Frontal cortex (tissue), 4 donors: ENCODE results near the gene C2orf69. TPM values are rescaled to one million over a fixed set of nuclear protein-coding genes. Genes with fewer than 3 reads are reported as not detected.
"Not testable (repeated sequence)": the region's sequence is repeated elsewhere in the genome, so short reads cannot be mapped to it uniquely, and the experiment has no call there.

Source experiments
- DNase-seq, 2 donors: peaks; one replicate each; pipeline ENCODE4 v3.0.0; 2012; ENCODE audit warnings: low spot score in 2 of 2
- FAIRE-seq: peaks from 2 replicates; lab custom pipeline; 2012; peaks lifted over from hg19 to GRCh38; lab: Jason Lieb, UNC
- total RNA-seq: library from RNA; depleted of rRNA; stranded (reverse); fragments of >200 nt; gene quantifications from one replicate; pipeline ENCODE4 v1.2.3, GENCODE V29; 2014
- donor health status: control.
- donor health status: control.
- donor health status: control.

The C2orf69 gene
- total RNA-seq, 1 donor from 2014 or later, result 35.5 TPM

- not testable (repeated sequence) for DNase-seq, FAIRE-seq
These were observed 1.5 kb downstream of the C2orf69 start for GRCh38 chr2:199912553-199913114.

DNA sequence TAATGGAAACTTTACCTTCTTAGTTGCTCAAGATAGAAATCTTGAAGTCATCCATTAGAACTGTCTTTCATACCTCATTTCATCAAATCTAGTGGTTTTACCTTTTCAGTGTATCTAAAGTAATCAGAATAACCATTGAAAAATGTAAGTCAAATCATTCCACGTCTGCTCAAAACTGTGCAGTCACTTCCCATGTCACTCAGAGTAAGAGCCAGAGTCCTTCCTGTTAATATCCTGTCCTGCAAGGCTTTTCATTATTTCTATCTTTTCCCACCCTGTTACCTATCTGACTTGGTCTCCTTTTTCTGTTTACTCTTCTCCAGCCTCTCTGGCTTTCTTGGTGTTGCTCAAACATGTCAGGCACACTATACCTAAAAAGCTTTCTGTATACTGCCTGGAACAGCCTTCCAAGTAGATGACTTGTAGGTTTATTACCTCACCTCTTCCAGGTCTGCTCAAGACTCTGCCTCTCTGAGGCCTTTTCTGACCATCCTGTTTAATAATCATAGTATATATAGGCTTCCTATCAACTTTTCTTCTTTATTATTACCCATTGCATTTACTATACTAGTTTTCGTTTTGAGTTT is 3.4 kb downstream of the C2orf69 start:
- FAIRE-seq (no peak), DNase-seq (no peak)

DNA sequence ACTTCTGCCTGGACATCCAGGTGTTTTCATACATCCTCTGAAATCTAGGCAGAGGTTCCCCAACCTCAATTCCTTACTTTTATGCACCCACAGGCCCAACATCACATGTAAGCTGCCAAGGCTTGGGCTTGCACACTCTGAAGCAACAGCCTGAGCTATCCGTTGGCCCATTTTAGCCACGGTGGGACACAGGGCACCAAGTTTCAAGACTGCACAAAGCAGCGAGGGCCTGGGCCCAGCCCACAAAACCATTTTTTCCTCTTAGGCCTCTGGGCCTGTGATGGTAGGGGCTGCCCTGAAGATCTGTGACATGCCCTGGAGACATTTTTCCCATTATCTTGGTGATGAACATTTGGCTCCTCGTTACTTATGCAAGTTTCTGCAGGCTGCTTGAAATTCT is 5.9 kb downstream of the C2orf69 start:
- FAIRE-seq (no peak), DNase-seq (no peak)

DNA sequence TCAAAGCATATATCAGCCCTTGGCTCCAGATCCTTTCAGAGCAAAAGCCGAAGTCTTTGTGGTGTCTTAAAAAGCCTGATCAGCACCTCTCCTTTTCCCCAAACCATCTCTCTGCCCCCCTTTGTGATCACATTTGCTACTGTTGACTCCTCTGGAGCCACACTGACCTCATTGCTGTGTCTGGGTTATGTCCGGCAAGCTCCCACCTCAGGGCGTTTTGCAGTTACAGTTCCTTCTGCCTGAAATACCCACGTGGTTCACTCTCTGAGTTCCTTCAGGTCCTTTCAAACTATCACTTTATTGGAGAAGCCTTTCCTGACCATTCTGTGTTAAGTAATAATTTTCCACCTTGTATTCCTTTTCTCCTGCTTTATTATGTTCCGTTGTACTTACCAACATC is 11.8 kb downstream of the C2orf69 start:
- DNase-seq (no peak), FAIRE-seq (no peak)

GRCh38 chr2:199923924-199924323 is 12.8 kb downstream of the C2orf69 start:
- FAIRE-seq (no peak), DNase-seq (no peak)

DNA sequence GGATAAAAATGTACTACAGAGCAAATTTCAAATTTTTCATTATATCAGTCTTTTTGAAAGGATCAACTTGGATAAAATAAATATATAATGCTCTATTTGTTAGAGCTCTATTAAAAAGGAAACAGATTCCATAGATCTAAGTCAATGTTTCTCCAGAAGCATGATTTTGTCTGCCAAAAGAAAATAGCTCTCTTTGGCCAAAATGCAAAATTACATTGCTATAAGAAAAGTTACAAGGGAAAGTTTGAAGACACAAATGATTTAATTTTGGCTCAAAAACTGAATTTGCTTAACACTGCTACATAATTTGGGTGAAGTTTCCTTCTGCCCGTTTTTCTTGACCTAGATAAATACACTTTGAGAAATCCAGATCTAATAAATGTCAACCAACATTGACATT is 15.7 kb downstream of the C2orf69 start:
- no peak for FAIRE-seq
- no peak for DNase-seq

DNA sequence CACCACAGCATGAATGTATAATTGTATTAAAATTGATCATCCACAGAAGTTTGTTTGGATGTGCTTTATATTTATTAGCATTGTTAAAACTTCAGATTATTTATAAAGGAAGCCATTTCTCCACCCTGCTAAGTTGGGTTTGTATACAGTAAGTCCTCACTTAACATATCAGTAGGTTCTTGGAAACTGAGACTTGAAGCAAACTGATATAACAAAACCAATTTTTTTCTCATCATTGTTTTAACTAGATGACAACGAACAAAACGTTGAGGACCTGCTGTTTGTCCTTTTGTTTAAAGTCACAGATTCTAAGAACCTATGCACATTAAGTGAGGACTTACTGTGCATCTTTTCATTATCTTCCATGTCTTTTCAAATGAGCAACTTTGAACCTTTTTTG is 17.1 kb downstream of the C2orf69 start:
- no peak for FAIRE-seq

GRCh38 chr2:199928626-199929025 is 17.5 kb downstream of the C2orf69 start:
- FAIRE-seq (no peak), DNase-seq (no peak)

More for the DNA sequence above, 17.1 kb downstream of the C2orf69 start:
- DNase-seq, result no peak

DNA sequence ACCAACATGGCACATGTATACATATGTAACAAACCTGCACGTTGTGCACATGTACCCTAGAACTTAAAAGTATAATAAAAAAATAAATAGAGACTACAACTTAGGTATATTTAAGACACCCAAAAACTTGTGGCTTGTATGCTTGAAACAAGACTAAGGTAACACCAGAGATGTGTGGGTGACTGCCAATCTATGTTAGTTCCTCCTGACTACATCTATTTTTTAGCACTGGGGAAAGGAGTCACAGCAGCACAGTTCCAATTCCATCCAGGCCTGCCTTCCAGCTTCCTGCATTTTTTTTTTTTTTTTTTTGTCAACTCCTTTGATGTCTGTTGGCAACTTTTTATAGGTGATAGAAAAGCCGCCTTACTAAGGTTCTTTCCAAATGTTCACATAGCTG is 18.2 kb downstream of the C2orf69 start:
- FAIRE-seq (no peak), DNase-seq (no peak)

GRCh38 chr2:199932312-199932855 is 21.3 kb downstream of the C2orf69 start:
- DNase-seq (no peak), FAIRE-seq (no peak)

GRCh38 chr2:199933466-199933865 is 22.4 kb downstream of the C2orf69 start:
- DNase-seq, result no peak
- no peak for FAIRE-seq

GRCh38 chr2:199936554-199936953 is 25.5 kb downstream of the C2orf69 start:
- DNase-seq (no peak), FAIRE-seq (no peak)

GRCh38 chr2:199940373-199940772 is 29.3 kb downstream of the C2orf69 start:
- no peak for DNase-seq
- peak; percentile 83 for FAIRE-seq

- FAIRE-seq (no peak), DNase-seq (no peak)
These were observed 32.3 kb downstream of the C2orf69 start for GRCh38 chr2:199943373-199943772.

- FAIRE-seq, result no peak
These were observed 35.1 kb downstream of the C2orf69 start for GRCh38 chr2:199946196-199946595.

DNA sequence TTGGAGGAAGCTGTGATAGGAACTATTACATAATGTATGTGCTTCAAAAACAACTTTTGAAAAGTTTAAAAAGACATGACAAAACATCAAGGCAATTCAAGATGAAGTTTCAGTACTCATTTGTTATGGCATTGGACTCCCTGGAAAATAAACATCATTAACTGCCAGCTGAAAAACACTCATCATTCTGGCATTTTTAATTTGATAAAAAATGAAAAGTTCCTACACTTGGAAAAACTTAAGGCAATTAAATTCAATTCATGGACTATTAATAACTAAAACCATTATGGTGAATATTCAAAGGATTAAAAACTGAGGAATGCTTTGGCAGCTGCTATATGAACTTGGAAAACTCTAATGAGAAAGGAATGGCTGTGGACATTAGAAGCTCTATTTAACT is 35.7 kb downstream of the C2orf69 start:
- DNase-seq (no peak), FAIRE-seq (no peak)

More at GRCh38 chr2:199946196-199946595, 35.1 kb downstream of the C2orf69 start:
- DNase-seq, result no peak

DNA sequence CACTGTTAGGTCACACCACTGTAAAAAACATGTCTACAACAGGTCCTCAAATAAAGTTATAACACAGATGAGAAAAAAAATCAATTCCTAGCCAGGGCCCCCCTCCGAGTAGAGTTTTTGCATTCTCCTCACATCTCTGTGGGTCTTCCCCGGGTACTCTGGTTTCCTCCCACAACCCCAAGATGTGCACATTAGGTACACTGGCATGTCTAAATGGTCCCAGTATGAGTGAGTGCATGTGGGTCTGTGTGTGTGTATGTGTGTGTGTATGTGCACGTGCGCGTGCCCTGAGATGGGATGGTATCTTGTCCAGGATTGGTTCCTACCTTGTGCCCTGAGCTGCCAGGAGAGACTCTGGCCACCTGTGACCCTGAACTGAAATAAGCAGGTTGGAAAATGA is 39.3 kb downstream of the C2orf69 start:
- DNase-seq (no peak), FAIRE-seq (no peak)

GRCh38 chr2:199951023-199951422 is 39.9 kb downstream of the C2orf69 start:
- DNase-seq, result no peak
- no peak for FAIRE-seq

DNA sequence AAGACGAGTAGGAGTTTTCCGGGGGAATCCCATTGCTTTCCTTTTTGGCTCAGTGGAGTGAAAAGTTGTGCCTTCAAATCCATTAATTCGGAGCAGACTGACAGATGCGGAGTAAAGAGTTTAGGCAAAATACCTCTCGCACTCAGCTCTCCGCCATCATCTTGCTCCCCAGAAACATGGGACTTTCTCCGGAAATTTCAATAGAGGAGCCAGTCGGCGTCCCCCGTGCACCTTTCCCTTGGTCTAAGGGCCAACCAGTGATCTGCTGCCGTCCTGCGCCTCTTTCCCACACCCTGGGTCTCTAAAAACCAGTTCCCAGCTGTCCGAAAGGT is 43.9 kb downstream of the C2orf69 start:
- DNase-seq (peak in 1 of 2 donors; percentile 16), FAIRE-seq (no peak)

- no peak for FAIRE-seq
- DNase-seq, result peak; percentile 76 to 84
These were observed 44.4 kb downstream of the C2orf69 start, which contains the start of the genes MAIP1 and TYW5 for GRCh38 chr2:199955339-199956061. Gene MAIP1 (plus strand): TSS chr2:199955582. CDS start chr2:199955799, 217 bp downstream. Gene TYW5 (minus strand): TSS chr2:199955491. CDS start chr2:199955470, 21 bp downstream.

GRCh38 chr2:199956062-199956380 is 44.9 kb downstream of the C2orf69 start:
- no peak for FAIRE-seq
- DNase-seq, result no peak
